ENCODE data around the gene HS3ST2. TPM values are rescaled to one million over a fixed set of nuclear protein-coding genes. Genes with fewer than 3 reads are reported as not detected.

Gene HS3ST2
- total and polyA plus RNA-seq, 2 experiments from 2014 or later = 1.4 to 3.2 TPM

- Histone ChIP-seq H2AFZ (0 out of 2 replicates have a peak overlapping the region, but pooled peaks have one; percentile 88), H3K9me2 (ENCODE audit: insufficient read depth) (0 out of 2 replicates have a peak, but pooled peaks cover 3% of the 10 kb centered on the region), H3K27ac (ENCODE audit: low read depth) (no peak overlapping the region), H3K4me1 (ENCODE audit: insufficient read depth) (peaks cover 9% of the 10 kb centered on the region), H3K36me3 (ENCODE audit: insufficient read depth) (no peaks in the 10 kb centered on the region), H3K27me3 (ENCODE audit: insufficient read depth) (no peaks in the 10 kb centered on the region), H3F3A (replicated peaks; ENCODE audit: low read depth) (no peaks in the 10 kb centered on the region), H4K20me1 (replicated peaks; ENCODE audit: insufficient read depth) (no peaks in the 10 kb centered on the region), H3K4me2 (no peak overlapping the region), H3K4me3 (no peak overlapping the region), H3K79me2 (replicated peaks; ENCODE audit: insufficient read depth) (no peaks in the 10 kb centered on the region)
- no peaks in the 10 kb centered on the region for H3K36me3 Mint-ChIP-seq (ENCODE audit: low read depth)
- no peak overlapping the region for H3K4me3 Mint-ChIP-seq
- DNase-seq (ENCODE audit: low spot score) = no peak
- H3K27me3 Mint-ChIP-seq (ENCODE audit: insufficient read depth, low read depth, poor library complexity) = peaks cover 4% of the 10 kb centered on the region
- ATAC-seq = no peak
- no peaks in the 10 kb centered on the region; the same call in 2 of the 3 replicates for H3K9me3 Mint-ChIP-seq
- TF ChIP-seq JUNB (IDR thresholded peaks at IDR 0.05; ENCODE audit: unreplicated experiment) (no peak), CREB1 (CRISPR knock-in tag; IDR thresholded peaks at IDR 0.05; ENCODE audit: low read depth) (no peak), ETS1 (IDR thresholded peaks at IDR 0.05) (no peak), NANOG (IDR thresholded peaks at IDR 0.05; ENCODE audit: borderline replicate concordance) (no peak)
- H3K4me1 Mint-ChIP-seq = peaks cover 15% of the 10 kb centered on the region
- H3K27ac Mint-ChIP-seq = no peak overlapping the region
These were observed 113.3 kb downstream of the HS3ST2 start for GRCh38 chr16:22927306-22927705.

GRCh38 chr16:22928882-22929435, 115.0 kb downstream of the HS3ST2 start:
- no peaks in the 10 kb centered on the region for H3K27me3 ChIP-seq (ENCODE audit: insufficient read depth)
- H3K36me3 Mint-ChIP-seq (ENCODE audit: low read depth) = no peaks in the 10 kb centered on the region
- ATAC-seq = no peak
- H3K4me3 ChIP-seq = no peak overlapping the region
- peaks cover 27% of the 10 kb centered on the region for H3K4me1 Mint-ChIP-seq
- peaks cover 24% of the 10 kb centered on the region for H3K4me1 ChIP-seq (ENCODE audit: insufficient read depth)
- H2AFZ ChIP-seq = no peak overlapping the region
- H3K4me2 ChIP-seq = no peak overlapping the region
- H3K27ac ChIP-seq (ENCODE audit: low read depth) = no peak overlapping the region
- H3F3A ChIP-seq (replicated peaks; ENCODE audit: low read depth) = no peaks in the 10 kb centered on the region
- H3K9me2 ChIP-seq (ENCODE audit: insufficient read depth) = no peaks in the 10 kb centered on the region
- no peaks in the 10 kb centered on the region for H3K36me3 ChIP-seq (ENCODE audit: insufficient read depth)
- H3K4me3 Mint-ChIP-seq = no peak overlapping the region
- H3K27ac Mint-ChIP-seq = no peak overlapping the region
- no peaks in the 10 kb centered on the region for H4K20me1 ChIP-seq (replicated peaks; ENCODE audit: insufficient read depth)
- no peaks in the 10 kb centered on the region; the same call in 2 of the 3 replicates for H3K9me3 Mint-ChIP-seq
- H3K27me3 Mint-ChIP-seq (ENCODE audit: insufficient read depth, low read depth, poor library complexity) = peaks cover 4% of the 10 kb centered on the region
- no peak for DNase-seq (ENCODE audit: low spot score)
- no peaks in the 10 kb centered on the region for H3K79me2 ChIP-seq (replicated peaks; ENCODE audit: insufficient read depth)
- TF ChIP-seq, protein P1, sequence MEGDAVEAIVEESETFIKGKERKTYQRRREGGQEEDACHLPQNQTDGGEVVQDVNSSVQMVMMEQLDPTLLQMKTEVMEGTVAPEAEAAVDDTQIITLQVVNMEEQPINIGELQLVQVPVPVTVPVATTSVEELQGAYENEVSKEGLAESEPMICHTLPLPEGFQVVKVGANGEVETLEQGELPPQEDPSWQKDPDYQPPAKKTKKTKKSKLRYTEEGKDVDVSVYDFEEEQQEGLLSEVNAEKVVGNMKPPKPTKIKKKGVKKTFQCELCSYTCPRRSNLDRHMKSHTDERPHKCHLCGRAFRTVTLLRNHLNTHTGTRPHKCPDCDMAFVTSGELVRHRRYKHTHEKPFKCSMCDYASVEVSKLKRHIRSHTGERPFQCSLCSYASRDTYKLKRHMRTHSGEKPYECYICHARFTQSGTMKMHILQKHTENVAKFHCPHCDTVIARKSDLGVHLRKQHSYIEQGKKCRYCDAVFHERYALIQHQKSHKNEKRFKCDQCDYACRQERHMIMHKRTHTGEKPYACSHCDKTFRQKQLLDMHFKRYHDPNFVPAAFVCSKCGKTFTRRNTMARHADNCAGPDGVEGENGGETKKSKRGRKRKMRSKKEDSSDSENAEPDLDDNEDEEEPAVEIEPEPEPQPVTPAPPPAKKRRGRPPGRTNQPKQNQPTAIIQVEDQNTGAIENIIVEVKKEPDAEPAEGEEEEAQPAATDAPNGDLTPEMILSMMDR (conservative IDR thresholded peaks at IDR 0.05; ENCODE audit: low read depth in 2 of 2) = no peak
- no peak for TF ChIP-seq EZH2 (IDR thresholded peaks at IDR 0.05; ENCODE audit: low read depth, unreplicated experiment)
- TF ChIP-seq ZNF331 (CRISPR knock-in tag; IDR thresholded peaks at IDR 0.05; ENCODE audit: low read depth) = no peak
- TF ChIP-seq ETS1 (IDR thresholded peaks at IDR 0.05) = no peak
- no peak for TF ChIP-seq NANOG (IDR thresholded peaks at IDR 0.05; ENCODE audit: borderline replicate concordance)
- TF ChIP-seq ZNF462 (CRISPR knock-in tag; IDR thresholded peaks at IDR 0.05) = no peak

Measured in GM23338 (cell line).